Activated naive CD4-positive, alpha-beta T cell treated with Interleukin-2 at 50 U/mL for 16 hours (primary cell): ENCODE results near the gene CFAP46.
"Not testable (repeated sequence)": the region's sequence is repeated elsewhere in the genome, so short reads cannot be mapped to it uniquely, and the experiment has no call there.

Experiments used
- DNase-seq: peaks from one replicate; pipeline ENCODE4 v3.0.0-alpha.2; 2020

CFAP46 gene

GRCh38 chr10:132784866-132785722 lies 157.3 kb downstream of the CFAP46 start:
- DNase-seq, result no peak

- DNase-seq, result no peak
These were observed 158.2 kb downstream of the CFAP46 start for GRCh38 chr10:132783940-132784865.

DNA sequence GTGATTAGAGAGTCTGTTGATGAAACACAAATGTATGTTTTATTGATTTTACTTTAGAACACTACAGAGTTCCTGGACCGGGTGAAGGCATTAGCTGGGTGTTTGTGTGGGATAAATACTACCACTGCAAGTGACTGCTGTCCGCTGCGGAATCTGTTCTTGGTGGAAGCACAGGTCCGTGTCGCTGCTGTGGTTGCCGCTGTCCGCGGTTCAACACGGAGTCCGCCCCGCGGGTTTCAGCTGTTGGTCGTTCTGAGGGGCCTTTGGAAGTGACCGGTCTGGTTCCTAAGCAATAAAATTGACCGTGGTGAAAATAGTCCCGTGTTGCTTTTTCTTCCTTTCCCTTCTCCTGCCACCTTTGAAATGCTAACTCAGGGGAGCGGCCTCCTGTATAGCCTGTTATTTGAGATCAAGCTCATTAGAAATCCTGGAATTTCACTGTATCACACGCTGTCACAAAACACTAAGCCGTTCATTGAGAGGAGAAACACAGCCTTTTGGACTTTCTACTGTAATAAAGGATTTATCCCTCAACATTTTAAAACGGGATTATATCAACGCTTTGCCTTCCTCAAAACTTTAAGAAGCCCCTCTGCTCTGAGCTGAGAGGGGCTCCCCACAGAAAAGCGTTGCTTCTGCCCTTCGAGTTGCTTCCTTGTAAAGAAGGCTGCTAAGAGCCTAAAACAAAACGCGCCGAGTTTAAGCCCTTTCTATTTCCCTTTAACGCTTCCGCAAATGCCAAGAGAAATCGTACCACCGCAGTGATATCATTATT lies 159.0 kb downstream of the CFAP46 start:
- no peak for DNase-seq

DNA sequence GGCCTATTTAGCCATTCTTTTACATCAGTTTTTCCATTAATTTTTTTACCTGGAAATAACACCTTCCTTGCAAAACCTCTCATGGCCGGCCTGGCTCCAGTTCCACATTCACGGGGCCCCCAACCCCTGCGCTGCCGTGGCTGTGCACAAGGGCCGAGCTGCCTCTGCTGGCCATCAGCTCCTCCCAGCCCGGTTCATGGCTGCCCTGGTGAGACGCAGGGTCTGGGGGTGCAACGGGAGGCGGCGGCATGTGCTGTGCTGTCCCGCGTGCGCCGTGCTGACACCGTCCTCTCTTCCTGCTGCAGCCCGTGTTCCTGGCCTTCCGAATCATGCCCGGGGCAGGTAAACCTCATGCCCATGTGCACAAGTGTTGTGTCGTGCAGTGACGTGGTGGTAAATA lies 160.8 kb downstream of the CFAP46 start:
- DNase-seq, result no peak

DNA sequence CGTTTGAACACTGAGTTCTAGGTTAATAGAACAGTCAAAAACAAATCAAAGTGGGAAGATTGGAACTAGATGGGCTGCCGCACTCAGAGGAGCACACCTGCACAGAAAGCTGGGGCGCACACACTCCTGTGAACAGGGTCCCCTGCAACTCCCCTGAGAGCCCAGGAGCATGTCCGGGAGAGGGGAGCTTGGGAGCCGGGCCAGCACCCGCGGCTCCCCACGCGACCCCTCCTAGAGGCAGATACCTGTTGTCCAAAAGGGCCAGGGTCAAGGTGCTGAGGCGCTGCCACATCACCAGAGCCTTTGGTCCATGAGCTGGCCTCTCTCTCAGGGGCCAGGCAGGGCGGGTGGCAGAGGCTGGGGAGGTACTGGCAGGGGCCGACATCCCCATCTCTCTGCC lies 162.0 kb downstream of the CFAP46 start:
- no peak for DNase-seq

GRCh38 chr10:132779549-132780294 lies 162.6 kb downstream of the CFAP46 start:
- no peak for DNase-seq

DNA sequence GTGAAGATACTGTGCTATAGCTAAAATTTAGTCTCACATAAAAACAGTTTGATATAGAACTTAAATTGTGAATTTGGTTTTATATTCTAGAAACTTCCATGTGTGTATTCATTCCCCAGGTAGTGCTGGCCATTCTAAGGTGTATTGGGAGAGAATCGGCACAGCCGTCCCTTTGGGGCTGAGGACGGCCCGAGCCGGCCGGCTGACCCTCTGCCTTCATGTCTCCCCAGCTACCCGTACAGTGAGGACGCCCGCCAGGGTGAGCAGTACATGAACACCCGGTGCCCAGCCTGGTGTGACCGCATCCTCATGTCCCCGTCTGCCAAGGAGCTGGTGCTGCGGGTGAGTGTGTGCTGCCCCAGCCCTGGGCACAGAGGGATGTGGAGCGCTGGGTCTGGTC lies 164.9 kb downstream of the CFAP46 start:
- DNase-seq, result no peak

- DNase-seq, result no peak
These were observed 165.5 kb downstream of the CFAP46 start for GRCh38 chr10:132776821-132777220.

DNA sequence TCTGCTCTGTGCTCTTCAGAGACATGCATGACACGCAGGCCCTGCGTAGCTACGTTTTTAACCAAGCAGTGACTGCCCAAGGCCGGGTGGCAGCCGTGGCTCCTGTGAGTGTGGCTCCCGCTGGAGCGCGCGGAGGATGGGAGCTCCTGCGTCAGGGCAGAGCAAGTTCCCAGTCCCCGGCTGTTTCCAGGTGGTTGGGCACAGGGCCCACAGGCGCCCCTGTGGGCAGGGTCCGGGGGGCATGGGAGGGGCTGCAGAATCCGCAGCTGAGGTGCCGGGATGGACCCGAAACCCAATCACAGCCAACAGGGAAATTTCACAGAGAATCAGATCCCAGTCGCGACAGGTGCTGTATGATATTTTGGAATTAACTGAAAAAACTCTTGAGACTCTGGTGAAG lies 166.2 kb downstream of the CFAP46 start:
- no peak for DNase-seq

DNA sequence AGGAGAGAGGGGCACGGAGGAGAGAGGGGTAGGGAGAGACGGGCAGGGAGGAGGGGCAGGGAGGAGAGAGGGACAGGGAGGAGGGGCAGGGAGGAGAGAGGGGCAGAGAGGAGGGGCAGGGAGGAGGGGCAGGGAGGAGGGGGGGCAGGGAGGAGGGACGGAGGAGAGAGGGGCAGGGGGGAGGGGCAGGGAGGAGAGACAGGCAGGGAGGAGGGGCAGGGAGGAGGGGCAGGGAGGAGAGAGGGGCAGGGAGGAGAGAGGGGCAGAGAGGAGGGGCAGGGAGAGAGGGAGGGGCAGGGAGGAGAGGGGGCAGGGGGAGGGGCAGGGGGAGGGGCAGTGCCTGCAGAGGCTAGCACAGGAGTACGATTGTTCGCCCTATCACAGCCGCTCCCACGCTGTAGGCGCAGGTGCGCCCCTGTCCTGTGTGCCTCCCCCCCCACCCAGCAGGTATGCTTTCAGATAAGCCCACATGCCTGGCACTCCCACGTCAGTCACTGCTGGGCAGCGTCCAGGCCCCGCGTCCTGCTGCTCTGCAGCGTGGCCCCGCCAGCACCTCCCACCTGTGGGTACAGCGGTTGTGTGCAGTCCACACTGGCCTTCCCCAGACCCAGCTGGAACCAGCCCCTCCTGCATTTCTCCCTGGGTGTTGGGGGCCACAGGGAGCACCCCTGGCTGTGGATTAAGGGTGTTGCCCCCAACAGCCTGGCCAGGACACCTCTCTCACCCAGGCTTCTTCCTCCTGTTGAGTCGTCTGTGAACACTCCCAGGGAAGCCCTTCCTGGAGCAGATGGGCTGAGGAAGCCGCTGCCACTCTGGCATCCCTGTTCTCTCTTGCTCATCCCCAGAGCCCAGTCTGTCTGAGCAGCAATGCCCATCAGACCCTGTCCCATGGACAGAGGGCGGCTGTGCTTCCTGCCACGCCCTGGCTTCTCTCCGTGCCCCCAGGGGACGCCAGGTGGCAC lies 167.2 kb downstream of the CFAP46 start:
- no peak for DNase-seq

DNA sequence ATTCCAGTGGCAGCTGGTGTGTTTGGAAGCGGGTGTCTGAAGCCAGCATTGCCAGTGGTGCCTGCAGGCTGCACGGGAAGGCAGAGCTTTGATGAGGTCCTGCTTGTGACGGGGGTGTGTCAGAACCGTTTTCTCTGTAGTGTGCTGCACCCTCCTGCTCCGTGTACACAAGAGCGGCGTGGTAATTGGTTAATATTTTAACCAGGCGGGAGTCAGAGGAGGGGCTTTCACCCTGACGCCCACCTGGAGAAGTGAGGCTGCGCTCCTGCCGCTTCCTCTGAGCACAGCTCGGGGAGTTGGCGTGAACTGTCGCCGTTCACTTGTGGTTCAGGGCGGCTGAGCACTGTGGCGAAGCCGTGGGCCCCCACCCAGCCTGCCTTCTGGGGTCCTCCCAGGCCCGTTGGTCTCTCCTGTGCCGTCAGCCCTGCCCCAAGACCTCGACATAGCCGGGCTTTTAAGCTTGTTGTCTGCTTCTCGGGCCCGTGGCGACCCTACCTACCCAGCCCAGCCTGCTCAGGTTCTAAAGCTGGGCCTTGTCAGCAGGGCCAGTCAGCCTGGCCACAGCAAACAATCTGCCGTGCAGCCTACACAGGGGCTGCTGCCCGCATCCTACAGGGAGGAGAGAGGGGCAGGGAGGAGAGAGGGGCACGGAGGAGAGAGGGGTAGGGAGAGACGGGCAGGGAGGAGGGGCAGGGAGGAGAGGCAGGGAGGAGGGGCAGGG lies 168.0 kb downstream of the CFAP46 start:
- DNase-seq, result no peak

GRCh38 chr10:132772816-132773215 lies 169.6 kb downstream of the CFAP46 start:
- not testable (repeated sequence) for DNase-seq

DNA sequence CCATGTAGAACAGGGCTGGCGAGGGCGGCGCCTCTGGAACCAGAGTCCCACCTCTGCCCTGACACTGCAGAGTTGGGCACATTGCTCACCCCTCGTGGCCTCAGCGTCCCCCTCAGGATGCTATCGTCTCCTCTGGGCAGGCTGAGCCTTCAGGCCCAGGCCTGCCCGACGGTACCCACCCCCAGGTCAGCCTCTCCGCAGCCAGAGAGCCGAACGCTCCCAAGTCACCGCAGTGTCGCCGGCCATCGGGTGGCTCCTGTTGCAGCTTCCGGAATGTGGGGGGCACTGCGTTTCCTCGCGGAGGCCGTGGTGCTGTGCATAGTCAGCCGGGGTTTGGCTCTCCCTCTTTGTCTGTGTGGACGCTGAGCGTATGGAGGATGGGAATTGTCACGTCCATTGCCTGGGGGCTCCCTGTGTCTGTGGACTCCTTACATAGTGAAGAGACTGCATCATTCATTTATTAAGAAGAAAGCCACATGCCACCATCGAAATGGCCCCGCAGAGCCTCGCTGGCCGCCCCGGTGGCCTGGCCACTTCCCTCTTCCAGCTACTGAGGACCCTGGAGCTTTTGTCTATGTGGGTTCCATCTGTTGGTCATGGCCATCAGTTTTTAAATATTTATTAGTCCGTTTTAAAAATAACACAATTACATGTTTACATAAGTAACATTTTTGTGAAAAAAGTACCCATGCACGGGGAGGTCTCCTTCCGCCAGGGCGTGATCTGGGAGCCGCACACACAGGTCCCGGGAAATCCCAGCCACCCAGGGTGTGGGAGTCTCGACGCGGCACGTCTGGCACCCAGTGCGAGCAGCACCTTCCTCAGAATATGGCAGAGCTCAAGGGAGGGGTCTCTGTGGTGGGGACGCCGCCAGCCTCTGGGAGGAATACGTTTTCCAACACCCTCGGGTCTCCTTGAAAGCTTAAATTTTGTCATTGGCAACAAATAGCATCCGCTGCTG lies 172.0 kb downstream of the CFAP46 start:
- DNase-seq, result no peak

- DNase-seq, result no peak
These were observed 173.8 kb downstream of the CFAP46 start for GRCh38 chr10:132768346-132769248.

DNA sequence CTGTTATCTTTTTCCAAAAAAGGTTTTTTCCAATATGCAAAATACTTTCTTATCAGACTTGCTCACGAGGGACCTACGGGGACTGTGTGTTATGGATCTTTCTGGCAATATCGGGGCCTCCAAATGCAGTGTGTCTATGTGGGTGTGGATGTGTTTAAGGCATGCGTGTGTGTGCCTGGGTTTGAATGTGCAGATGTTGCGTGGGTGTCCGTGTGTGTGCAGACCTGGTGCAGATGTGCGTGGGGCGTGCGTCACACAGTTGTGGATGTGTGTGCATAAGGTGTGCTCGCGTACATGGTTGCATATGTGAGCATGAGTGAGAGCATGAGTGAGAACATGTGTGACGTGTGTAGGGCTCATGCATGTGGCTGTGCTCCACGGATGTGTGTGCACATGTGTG lies 176.1 kb downstream of the CFAP46 start:
- no peak for DNase-seq

GRCh38 chr10:132765435-132765834 lies 176.9 kb downstream of the CFAP46 start:
- DNase-seq, result no peak

DNA sequence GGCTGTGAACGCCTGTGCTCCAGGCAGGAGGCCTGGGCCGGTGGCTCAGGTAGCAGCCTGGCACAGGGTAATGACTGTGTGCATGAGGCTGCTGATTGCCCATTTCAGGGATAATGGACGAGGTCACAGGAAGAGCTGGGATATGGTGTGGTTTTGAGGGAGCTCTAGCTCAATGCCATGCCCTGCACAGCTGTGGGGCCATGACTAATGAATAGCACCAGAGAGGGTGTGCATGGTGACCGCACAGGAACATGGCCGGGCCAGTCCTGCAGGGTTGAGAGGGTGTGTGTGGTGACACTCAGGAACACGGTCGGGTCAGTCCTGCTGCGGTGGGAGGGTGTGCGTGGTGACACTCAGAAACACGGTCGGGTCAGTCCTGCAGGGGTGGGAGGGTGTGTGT lies 178.3 kb downstream of the CFAP46 start:
- no peak for DNase-seq

DNA sequence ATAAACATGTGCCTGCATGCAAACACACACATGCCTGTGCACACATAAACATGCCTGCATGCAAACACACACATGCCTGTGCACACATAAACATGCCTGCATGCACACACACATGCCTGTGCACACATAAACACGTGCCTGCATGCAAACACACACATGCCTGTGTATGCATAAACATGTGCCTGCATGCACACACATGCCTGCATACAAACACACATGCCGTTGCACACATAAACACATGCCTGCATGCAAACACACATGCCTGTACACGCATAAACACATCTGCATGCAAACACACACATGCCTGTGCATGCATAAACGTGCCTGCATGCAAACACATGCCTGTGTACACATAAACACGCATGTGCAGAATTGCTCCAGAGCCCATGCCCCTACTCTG lies 178.8 kb downstream of the CFAP46 start:
- DNase-seq, result no peak
